GM18502 (cell line): Measurements from ENCODE around the gene MAD1L1.

Experiments used
- ATAC-seq: cut with Tn5 transposase; IDR thresholded peaks from one replicate; pipeline ENCODE4 v1.9.1; 2021; ENCODE audit warnings: mild to moderate bottlenecking; ENCODE audit not compliant: unreplicated experiment, poor library complexity

MAD1L1 gene

GRCh38 chr7:2055956-2056355, 176.8 kb downstream of the MAD1L1 start:
- ATAC-seq: no peak

GRCh38 chr7:2054927-2055326, 177.8 kb downstream of the MAD1L1 start:
- ATAC-seq: no peak

GRCh38 chr7:2053395-2053794, 179.3 kb downstream of the MAD1L1 start:
- no peak for ATAC-seq

GRCh38 chr7:2052657-2053048, 180.1 kb downstream of the MAD1L1 start:
- no peak for ATAC-seq

- ATAC-seq: no peak
Measured at GRCh38 chr7:2051707-2052656, 180.8 kb downstream of the MAD1L1 start.

GRCh38 chr7:2050511-2050866, 182.3 kb downstream of the MAD1L1 start:
- ATAC-seq: no peak

- no peak for ATAC-seq
Measured at GRCh38 chr7:2049782-2050510, 182.8 kb downstream of the MAD1L1 start.

- ATAC-seq: no peak
Measured at GRCh38 chr7:2049111-2049781, 183.5 kb downstream of the MAD1L1 start.

- no peak for ATAC-seq
Measured at GRCh38 chr7:2048531-2048930, 184.2 kb downstream of the MAD1L1 start.

GRCh38 chr7:2048006-2048405, 184.7 kb downstream of the MAD1L1 start:
- ATAC-seq: no peak

- no peak for ATAC-seq
Measured at GRCh38 chr7:2046581-2047565, 185.9 kb downstream of the MAD1L1 start.

GRCh38 chr7:2045559-2046405, 187.0 kb downstream of the MAD1L1 start:
- ATAC-seq: no peak

GRCh38 chr7:2044883-2045471, 187.8 kb downstream of the MAD1L1 start:
- no peak for ATAC-seq

GRCh38 chr7:2044311-2044882, 188.3 kb downstream of the MAD1L1 start:
- ATAC-seq: no peak

- ATAC-seq: no peak
Measured at GRCh38 chr7:2043316-2044039, 189.3 kb downstream of the MAD1L1 start.

GRCh38 chr7:2042650-2043049, 190.1 kb downstream of the MAD1L1 start:
- ATAC-seq: no peak

GRCh38 chr7:2041496-2042367, 191.0 kb downstream of the MAD1L1 start:
- no peak for ATAC-seq
